Kidney (tissue), 14 donors: ENCODE results near the gene SIPA1. TPM values are rescaled to one million over a fixed set of nuclear protein-coding genes. Genes with fewer than 3 reads are reported as not detected.

ENCODE experiments used
- DNase-seq, 5 donors: peaks; one replicate each; pipeline ENCODE4 v3.0.0-alpha.2; 2013 to 2020
- FAIRE-seq: peaks from 2 replicates; lab custom pipeline; 2012; peaks lifted over from hg19 to GRCh38; lab: Jason Lieb, UNC
- H3K27ac ChIP-seq, 2 donors: one replicate each; pipeline ENCODE4 v1.7.0; 2013; ENCODE audit warnings: low read depth in 2 of 2, low read length in 2 of 2, inconsistent platforms in 1 of 2
- H3K27me3 ChIP-seq: one replicate; pipeline ENCODE4 v1.7.1; 2013; ENCODE audit warnings: low read length, inconsistent platforms; ENCODE audit not compliant: control insufficient read depth, insufficient read depth
- H3K36me3 ChIP-seq, 3 donors: one replicate each; pipeline versions ENCODE4 v1.7.0 to v1.7.1; 2013; ENCODE audit warnings: low read length in 3 of 3, control low read depth in 1 of 3, inconsistent platforms in 1 of 3; ENCODE audit not compliant: insufficient read depth in 3 of 3, control insufficient read depth in 2 of 3
- H3K4me1 ChIP-seq, 3 donors: one replicate each; pipeline versions ENCODE4 v1.7.0 to v1.7.1; 2013; ENCODE audit warnings: low read length in 3 of 3, inconsistent platforms in 1 of 3, low read depth in 1 of 3; ENCODE audit not compliant: control insufficient read depth in 2 of 3, insufficient read depth in 2 of 3
- H3K4me3 ChIP-seq, 3 donors: one replicate each; pipeline versions ENCODE4 v1.7.0 to v1.8.1; 2013; ENCODE audit warnings: low read length in 3 of 3, control low read depth in 1 of 3, inconsistent platforms in 1 of 3
- H3K9ac ChIP-seq, 3 donors: one replicate each; pipeline versions ENCODE4 v1.7.0 to v1.7.1; 2013; ENCODE audit warnings: low read length in 3 of 3, control low read depth in 1 of 3, inconsistent platforms in 1 of 3
- H3K9me3 ChIP-seq, 3 donors: one replicate each; pipeline versions ENCODE4 v1.7.0 to v1.7.1; 2013; ENCODE audit warnings: low read length in 3 of 3, control low read depth in 1 of 3, inconsistent platforms in 1 of 3; ENCODE audit not compliant: control insufficient read depth in 2 of 3, insufficient read depth in 1 of 3
- CTCF ChIP-seq: IDR thresholded peaks from 3 replicates; pipeline ENCODE4 v1.5.1; 2012; ENCODE audit warnings: mild to moderate bottlenecking, moderate library complexity, borderline replicate concordance; ENCODE audit not compliant: insufficient read depth; ENCODE audit errors: extremely low read depth
- intact Hi-C: fragments of 100-400 bp; cut with DNase I; formaldehyde crosslinking; loops from one replicate; pipeline ENCODE4 v1.11.1; 2022
- polyA plus RNA-seq: library from polyadenylated mRNA; stranded (reverse); fragments of 350-450 nt; fragmentation: Illumina TruSeq; extraction: RNeasy Lipid Tissue Mini Kit (QIAGEN cat#74804); gene quantifications from one replicate; pipeline ENCODE4 v1.2.3, GENCODE V29; 2014; ENCODE audit warnings: low read depth, low replicate concordance; ENCODE audit not compliant: insufficient read depth
- total RNA-seq: library from RNA; stranded (reverse); fragmentation: NEBNext Ultra II Directional; extraction: Animal tissue kit (Norgen Biotek cat#: 25700); gene quantifications from one replicate; pipeline ENCODE4 v1.2.1, GENCODE V29; 2021
- donor health status: control.
- donor health status: control.
- donor health status: control.
- donor health status: control.
- donor health status: control.
- donor health status: DM: yes; HTN: yes; CAD: no.
- donor health status: Normal renal cell carcinoma (clear cell type).

Gene SIPA1
- total and polyA plus RNA-seq, 2 donors from 2014 or later: 46.4 to 71.0 TPM

- intact Hi-C loops: no loop called here
- Histone ChIP-seq H3K4me3 (no peak within 1 kb of the TSS), H3K27me3 (no peaks in the 10 kb centered on the region), H3K36me3 (peaks cover 0 to 18% (median 2%) of the 10 kb centered on the region in 3 donors), H3K9ac (no peak within 1 kb of the TSS), H3K9me3 (no peaks in the 10 kb centered on the region), H3K4me1 (peaks cover 0 to 4% (median 0%) of the 10 kb centered on the region in 3 donors), H3K27ac (no peak within 1 kb of the TSS)
- FAIRE-seq (no peak), DNase-seq (peak in 1 of 5 donors; percentile 79)
- TF ChIP-seq CTCF: no peak
These were observed 42.2 kb upstream of the SIPA1 start, which contains the start of gene KCNK7 for GRCh38 chr11:65595543-65596281. Gene KCNK7 (minus strand): TSS chr11:65595800. CDS start chr11:65595772, 28 bp downstream.

GRCh38 chr11:65596520-65596919 lies 41.4 kb upstream of the SIPA1 start:
- Histone ChIP-seq H3K27me3 (no peaks in the 10 kb centered on the region), H3K9ac (no peak overlapping the region), H3K36me3 (peaks cover 0 to 18% (median 2%) of the 10 kb centered on the region in 3 donors), H3K4me3 (no peak overlapping the region), H3K27ac (no peak overlapping the region), H3K4me1 (peaks cover 0 to 4% (median 0%) of the 10 kb centered on the region in 3 donors), H3K9me3 (no peaks in the 10 kb centered on the region)
- DNase-seq (no peak), FAIRE-seq (no peak)
- intact Hi-C loops: no loop called here
- no peak for TF ChIP-seq CTCF

GRCh38 chr11:65598258-65598699 lies 39.6 kb upstream of the SIPA1 start:
- H3K9me3 ChIP-seq: no peaks in the 10 kb centered on the region
- FAIRE-seq (no peak), DNase-seq (peak in 1 of 5 donors; percentile 45)
- H3K27ac ChIP-seq: no peak overlapping the region
- no peak for TF ChIP-seq CTCF
- H3K4me1 ChIP-seq: peaks cover 0 to 4% (median 0%) of the 10 kb centered on the region in 3 donors
- H3K4me3 ChIP-seq: no peak overlapping the region
- H3K9ac ChIP-seq: no peak overlapping the region
- peaks cover 2 to 24% (median 3%) of the 10 kb centered on the region in 3 donors for H3K36me3 ChIP-seq
- intact Hi-C loops: no loop called here
- H3K27me3 ChIP-seq: no peaks in the 10 kb centered on the region
